Raji (cell line): ENCODE results near the gene AQP4.

Experiments used
- POLR2A ChIP-seq: IDR thresholded peaks from 2 replicates; pipeline ENCODE4 v1.6.1; 2011; ENCODE audit warnings: low read depth, low read length, control low read depth; ENCODE audit not compliant: insufficient read depth

The AQP4 gene

GRCh38 chr18:26865557-26865956 lies at the start of gene AQP4:
Gene AQP4, minus strand, starts transcription at chr18:26865707. Its CDS starts 18 bp downstream, at chr18:26865689.
- TF ChIP-seq POLR2A: no peak

GRCh38 chr18:26911840-26912239 lies 46.3 kb upstream of the AQP4 start:
- no peak for TF ChIP-seq POLR2A

GRCh38 chr18:26909599-26910290 lies 44.2 kb upstream of the AQP4 start:
- TF ChIP-seq POLR2A: no peak

GRCh38 chr18:26908906-26909305 lies 43.4 kb upstream of the AQP4 start:
- no peak for TF ChIP-seq POLR2A

GRCh38 chr18:26902291-26902690 lies 36.8 kb upstream of the AQP4 start:
- no peak for TF ChIP-seq POLR2A

GRCh38 chr18:26901020-26901419 lies 35.5 kb upstream of the AQP4 start:
- no peak for TF ChIP-seq POLR2A

- no peak for TF ChIP-seq POLR2A
Measured at GRCh38 chr18:26894426-26894825, 28.9 kb upstream of the AQP4 start.

- TF ChIP-seq POLR2A: no peak
Measured at GRCh38 chr18:26893996-26894395, 28.5 kb upstream of the AQP4 start.

GRCh38 chr18:26888259-26888658 lies 22.8 kb upstream of the AQP4 start:
- no peak for TF ChIP-seq POLR2A

- TF ChIP-seq POLR2A: no peak
Measured at GRCh38 chr18:26875040-26875654, 9.6 kb upstream of the AQP4 start.

GRCh38 chr18:26874283-26874682 lies 8.8 kb upstream of the AQP4 start:
- no peak for TF ChIP-seq POLR2A

GRCh38 chr18:26869640-26870039 lies 4.1 kb upstream of the AQP4 start:
- no peak for TF ChIP-seq POLR2A

GRCh38 chr18:26868968-26869586 lies 3.6 kb upstream of the AQP4 start:
- no peak for TF ChIP-seq POLR2A

- TF ChIP-seq POLR2A: no peak
Measured at GRCh38 chr18:26867471-26867870, 2.0 kb upstream of the AQP4 start.

- no peak for TF ChIP-seq POLR2A
Measured at GRCh38 chr18:26864658-26865057, 849 bp downstream of the AQP4 start.

- no peak for TF ChIP-seq POLR2A
Measured at GRCh38 chr18:26863921-26864497, 1.5 kb downstream of the AQP4 start.

GRCh38 chr18:26863122-26863879 lies 2.2 kb downstream of the AQP4 start:
- no peak for TF ChIP-seq POLR2A
